Dermis microvascular lymphatic vessel endothelial cell (primary cell): ENCODE measurements around the gene DGKI. TPM values are rescaled to one million over a fixed set of nuclear protein-coding genes. Genes with fewer than 3 reads are reported as not detected.
A peak's percentile ranks its signal among the peaks of the same experiment; 100 is the strongest.

Experiments
- DNase-seq, 2 donors: peaks; one replicate each; pipeline versions ENCODE4 v3.0.0 to v3.0.0-alpha.2; 2010; ENCODE audit warnings: low read depth in 2 of 2
- total RNA-seq: library from RNA; depleted of rRNA; stranded (reverse); fragments of >200 nt; gene quantifications from 2 replicates; pipeline ENCODE4 v1.2.1, GENCODE V29; 2014

The DGKI gene
- total RNA-seq, 1 donor from 2014 or later: 0.64 TPM

GRCh38 chr7:137789215-137789882, 57.4 kb downstream of the DGKI start:
- no peak for DNase-seq

DNA sequence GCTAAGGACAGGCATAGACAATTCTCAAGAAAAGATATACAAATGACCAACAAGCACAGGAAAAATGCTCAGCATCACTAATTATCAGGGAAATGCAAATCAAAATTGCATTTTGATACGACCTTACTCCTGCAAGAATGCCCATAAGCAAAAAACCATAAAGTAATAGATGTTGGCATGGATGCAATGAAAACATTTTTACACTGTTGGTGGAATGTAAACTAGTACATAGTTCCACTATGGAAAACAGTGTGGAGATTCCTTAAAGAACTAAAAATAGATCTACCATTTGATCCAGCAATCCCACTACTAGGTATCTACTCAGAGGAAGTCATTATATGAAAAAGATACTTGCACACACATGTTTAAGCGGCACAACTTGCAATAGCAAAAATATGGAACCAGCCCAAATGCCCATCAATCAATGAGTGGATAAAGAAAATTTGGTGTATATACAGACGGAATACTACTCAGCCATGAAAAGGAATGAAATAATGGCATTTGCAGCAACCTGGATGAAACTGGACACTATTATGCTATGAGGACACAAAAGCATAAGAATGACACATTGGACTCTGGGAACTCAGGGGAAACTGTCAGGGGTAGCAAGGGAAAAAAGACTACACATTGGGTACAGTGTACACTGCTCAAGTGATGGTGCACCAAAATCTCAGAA, 59.3 kb downstream of the DGKI start:
- no peak for DNase-seq

DNA sequence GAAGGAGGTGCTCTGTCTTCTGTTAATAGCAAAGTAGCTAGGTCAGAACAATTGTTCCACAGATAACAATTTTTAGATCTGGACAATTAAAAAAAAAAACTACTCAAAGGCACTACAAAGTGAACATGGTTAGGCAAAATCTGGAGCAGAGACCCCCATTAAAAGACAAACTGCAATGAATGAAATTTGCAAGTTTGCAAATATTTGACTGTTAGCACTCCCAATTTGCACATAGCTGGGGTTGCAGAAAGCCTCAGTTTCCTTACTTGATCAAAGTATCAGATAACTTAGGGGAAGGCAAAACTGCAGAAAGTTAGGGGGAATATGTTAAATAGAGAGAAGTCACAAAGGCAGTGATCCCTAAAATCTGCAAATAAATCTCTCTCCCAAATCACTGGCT, 68.3 kb downstream of the DGKI start:
- DNase-seq: no peak

DNA sequence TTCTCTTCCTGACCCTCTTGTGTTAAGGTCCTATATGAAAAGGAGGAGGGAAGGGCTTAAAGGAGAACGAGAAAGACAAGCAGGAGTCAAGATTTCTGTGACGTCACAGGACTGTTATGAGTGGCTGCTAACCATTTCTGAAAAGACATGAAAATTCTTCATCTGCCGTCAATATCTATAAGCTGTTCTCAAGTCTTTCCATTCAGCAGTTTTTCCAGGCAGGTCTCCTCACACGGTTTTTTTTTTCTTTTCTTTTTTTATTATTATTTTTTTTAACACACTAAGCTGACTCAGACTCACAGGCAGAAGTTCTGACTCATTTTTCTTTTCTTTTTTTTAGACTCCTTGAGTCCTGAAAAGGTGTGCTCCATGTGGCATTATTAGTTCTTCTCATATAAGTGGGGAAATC, 72.0 kb downstream of the DGKI start:
- peak in 1 of 2 donors; percentile 37 for DNase-seq

DNA sequence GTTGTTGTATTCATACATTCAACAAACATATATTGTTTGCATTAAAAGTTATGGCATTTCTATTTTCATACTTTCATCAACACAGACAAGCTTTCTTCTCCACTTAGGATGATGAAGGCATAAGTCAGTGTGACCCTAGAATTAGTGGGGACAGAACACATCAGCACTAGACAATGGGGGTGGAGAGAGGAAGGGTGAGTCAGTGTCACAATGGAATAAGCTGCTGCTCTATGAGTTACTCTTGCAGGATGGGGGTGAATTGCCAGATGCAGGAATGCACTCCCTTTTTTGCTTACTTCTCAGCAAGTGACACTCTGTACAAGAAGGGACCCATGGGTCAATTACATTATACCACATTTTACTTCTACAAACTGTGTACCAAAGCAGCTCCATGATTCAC, 74.0 kb downstream of the DGKI start:
- DNase-seq: peak; percentile 55 to 94

GRCh38 chr7:137772316-137772715, 74.5 kb downstream of the DGKI start:
- DNase-seq: peak in 1 of 2 donors; percentile 12

- no peak for DNase-seq
Measured at GRCh38 chr7:137771679-137772078, 75.1 kb downstream of the DGKI start.

GRCh38 chr7:137771273-137771672, 75.5 kb downstream of the DGKI start:
- DNase-seq: no peak

DNA sequence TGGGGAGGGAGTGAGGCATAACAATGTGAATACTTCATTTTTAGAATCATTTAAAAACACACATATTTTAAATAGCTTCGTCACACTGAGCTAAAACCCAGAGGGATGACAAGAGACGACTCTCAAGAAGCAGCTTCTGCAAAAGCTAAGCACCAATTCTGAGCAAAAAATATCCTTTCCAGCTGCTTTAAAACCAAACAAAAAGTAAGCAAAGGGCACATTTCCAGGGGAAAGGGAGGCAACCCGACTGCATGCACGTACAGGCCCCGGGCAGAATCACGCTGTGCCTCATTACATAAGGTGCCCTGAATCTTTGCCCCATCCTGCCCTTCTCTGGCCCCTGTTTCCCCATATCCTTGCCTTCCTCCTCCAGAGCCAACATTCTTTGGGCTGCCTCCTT, 78.4 kb downstream of the DGKI start:
- no peak for DNase-seq

GRCh38 chr7:137762334-137762733, 84.4 kb downstream of the DGKI start:
- DNase-seq: no peak

DNA sequence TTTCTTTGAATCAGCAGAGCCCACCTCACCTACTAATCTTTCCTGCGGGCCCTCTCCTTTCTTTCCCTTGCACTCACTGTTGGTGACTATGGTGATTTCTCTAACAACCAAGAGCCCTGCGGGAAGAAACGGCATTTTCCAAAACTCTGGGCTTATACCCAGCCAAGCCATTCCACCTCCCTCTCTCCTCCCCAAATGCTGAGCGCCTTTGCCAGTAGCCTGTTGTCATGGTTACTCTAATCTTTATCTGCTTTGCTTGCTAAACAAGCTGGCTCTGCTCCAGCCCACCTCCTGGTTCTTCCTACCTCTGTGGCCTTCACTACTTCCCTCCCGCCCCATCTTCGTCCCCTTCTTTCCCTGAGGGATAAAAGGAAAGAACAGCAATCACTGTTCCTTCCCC, 86.7 kb downstream of the DGKI start:
- no peak for DNase-seq

DNA sequence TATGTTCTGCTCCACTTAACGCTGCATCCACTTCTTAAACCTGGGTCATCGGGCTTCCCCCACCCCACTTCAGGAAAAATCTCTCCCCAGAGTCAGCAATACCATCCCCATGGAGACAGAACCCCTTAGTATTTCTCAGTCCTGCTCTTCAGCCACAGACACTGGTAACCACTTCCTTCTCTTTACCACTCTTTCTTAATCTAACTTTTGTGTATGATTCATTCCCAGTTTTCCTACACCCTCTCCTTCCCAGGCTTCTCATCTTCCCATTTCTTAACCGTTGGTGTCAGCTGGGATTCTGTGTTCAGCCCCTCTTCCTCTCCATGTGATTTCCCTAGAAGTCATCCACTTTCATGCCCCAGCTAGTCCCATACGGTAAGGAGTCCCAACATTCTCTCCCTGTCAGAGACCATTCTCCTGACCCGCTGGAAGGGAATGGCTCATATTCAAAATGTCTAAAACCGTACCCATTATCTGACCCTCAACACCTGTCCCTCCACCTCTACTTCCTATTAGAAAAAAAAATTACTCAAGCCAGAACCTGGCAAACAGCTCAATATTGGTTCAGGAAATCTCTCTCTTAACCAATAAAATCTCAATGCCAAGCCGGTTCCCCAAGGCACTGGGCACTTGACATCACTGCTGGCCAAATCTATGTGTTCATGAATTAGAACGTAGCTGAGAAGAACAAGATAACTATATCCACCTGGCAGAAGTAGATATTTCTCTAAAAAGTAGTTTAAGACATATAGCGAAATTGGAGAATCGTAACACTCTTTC, 89.4 kb downstream of the DGKI start:
- DNase-seq: no peak

DNA sequence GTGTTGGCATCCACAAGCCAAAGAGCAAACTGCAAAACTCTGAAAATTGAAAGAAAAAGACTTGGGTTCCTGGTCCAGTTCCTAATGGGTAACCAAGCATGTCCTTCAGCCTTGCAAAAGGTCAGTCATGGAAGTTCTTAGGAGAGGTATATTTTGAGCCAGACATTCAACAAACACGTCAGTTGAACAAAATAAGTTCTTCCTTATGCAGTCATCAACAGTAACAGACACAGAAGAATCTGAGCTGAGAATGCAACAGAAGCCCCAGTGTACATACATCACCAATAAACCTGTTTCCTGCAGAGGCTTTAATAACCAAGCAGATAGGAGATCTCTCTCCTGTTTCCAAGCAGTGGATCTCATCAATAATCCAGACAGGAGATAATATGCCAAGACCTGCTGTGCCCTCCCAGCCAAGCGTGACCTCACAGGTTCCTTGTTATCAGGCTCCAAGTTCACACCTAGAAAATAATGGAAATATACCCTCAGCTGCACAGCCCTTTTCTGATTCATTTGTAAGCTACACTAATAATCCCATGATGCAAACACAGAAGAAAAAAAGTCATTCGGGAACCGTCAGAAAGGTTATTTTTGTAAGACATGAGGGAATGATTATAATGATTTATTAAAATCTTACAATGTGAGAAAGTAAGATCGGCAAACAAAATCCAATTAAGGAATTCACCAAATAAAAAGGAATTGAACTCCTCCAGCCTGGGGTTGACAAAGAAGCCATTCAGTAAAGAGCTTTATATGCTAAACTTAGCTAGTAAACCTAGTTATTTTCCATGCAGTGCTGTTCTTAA, 90.7 kb downstream of the DGKI start:
- no peak for DNase-seq

DNA sequence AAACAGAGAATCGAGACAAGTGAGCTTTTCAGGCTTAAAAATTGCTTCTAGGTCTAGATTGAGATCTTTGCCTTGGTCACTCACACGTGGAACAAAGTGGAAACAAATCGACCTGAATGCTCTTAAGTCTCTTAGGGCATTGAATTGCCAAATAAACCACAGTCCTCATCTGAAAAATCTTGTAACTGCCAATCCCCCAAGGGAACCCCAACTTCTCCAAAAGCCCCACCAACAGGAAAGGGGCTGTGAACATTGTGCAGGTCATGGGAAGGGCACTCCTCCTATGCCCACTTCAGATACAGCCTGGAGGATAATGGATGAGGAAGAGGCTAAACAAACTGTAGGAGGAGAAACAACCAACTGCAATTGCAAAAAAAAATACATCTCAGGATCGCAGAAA, 91.3 kb downstream of the DGKI start:
- no peak for DNase-seq

- DNase-seq: no peak
Measured at GRCh38 chr7:137753948-137754851, 92.6 kb downstream of the DGKI start.

DNA sequence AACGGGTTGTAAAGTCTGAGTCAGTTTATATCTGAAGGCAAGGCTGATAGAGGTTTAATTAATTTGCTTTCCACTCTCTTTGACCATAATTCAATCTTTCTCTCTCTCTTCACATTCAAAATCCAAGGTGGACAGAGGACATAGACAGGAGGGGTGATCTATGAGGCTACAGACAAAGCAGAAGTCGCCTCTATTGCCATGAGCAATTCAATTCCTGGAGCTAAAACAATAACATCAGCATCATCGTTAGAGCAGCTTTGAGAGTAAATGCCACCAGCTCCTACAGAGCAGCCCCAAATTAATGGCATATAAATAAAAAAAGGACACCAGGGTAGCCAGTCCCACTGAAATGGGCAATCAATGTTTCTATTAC, 93.2 kb downstream of the DGKI start:
- no peak for DNase-seq

DNA sequence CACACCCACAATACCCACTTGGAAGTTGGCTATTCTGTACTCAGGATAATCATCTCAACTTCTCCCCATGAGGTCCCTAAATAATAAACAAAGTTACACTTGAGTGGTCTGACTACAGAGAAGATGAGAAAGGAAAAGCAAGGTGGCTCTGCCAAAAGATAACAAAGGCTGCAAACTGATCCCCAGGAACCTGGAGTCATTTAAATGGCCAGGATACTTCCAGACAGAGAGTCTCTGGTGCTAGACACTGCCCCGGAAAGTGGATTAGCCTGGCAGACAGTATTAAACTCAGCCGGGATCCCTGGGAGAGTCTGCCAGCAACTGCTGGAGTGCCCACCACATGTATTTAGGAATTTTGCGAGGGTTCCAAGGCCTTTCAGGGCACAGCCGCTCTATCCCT, 93.7 kb downstream of the DGKI start:
- DNase-seq: no peak

GRCh38 chr7:137751361-137752009, 95.3 kb downstream of the DGKI start:
- no peak for DNase-seq

GRCh38 chr7:137747359-137748031, 99.3 kb downstream of the DGKI start:
- DNase-seq: peak in 1 of 2 donors; percentile 14

DNA sequence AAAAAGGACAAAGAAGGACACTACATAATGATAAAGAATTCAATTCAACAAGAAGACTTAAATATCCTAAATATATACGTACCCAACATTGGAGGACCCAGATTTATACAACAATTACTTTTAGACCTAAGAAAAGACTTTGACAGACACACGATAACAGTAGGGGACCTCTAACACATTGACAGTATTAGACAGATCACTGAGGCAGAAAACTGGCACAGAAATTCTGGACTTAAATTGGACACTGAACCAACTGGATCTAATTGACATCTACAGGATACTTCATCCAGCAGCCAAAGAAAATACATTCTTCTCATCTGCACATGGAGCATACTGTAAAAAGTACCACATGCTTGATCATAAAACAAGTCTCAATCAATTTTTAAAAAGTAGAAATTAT, 103.8 kb downstream of the DGKI start:
- DNase-seq: no peak
